HG02885 (cell line): ENCODE results near the gene DNAJC30.

Source experiments
- ATAC-seq: cut with Tn5 transposase; IDR thresholded peaks from one replicate; pipeline ENCODE4 v1.9.1; 2021; ENCODE audit warnings: mild to moderate bottlenecking; ENCODE audit not compliant: unreplicated experiment, poor library complexity

The DNAJC30 gene

DNA sequence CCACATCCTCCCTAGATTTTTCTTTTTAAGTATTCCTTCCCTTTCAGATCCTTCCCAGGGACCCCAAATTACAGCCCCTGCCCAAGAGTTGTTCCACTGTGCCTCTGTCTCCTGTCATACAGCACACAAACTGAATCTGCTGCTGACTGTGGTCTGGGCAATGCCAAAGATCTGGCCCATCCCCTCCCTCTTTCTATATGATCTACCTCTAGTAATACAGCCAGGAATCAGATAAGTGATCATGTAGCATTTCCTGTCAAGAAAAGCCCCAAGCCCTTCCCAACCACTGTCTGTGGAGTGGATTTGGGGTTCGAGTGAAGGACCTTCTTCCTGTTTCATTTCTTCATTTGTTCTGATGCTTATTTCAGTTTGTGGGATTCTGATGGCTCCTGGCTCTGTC lies 29.5 kb upstream of the DNAJC30 start:
- no peak for ATAC-seq

DNA sequence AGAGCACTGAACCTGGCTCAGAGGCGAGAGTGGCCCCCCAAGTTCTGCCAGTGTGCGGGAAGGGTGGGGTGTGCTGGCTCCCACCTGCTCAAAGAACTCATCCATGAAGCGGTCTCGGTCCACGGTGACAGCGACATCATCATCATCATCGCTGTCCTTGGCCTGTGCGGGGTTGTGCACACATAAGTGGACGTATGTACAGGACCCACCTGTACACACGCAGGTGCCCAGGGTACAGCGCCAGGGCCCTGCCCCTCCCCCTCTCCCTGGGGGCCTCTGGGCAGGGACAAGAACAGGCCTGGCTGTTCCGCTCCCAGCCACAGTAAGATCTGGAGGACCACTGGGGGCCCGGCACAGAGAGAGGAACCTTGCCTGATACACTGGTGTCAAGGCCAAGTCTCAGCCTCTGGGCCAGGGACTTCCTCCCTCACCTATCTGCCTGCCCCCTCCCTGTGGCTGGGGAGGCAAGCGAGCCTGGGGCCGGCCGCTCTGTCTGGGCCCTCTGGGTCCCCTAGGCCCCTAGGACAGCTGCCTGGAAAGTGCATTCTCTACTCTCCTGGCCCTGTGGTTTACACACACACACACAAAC lies 25.8 kb upstream of the DNAJC30 start:
- ATAC-seq: no peak

DNA sequence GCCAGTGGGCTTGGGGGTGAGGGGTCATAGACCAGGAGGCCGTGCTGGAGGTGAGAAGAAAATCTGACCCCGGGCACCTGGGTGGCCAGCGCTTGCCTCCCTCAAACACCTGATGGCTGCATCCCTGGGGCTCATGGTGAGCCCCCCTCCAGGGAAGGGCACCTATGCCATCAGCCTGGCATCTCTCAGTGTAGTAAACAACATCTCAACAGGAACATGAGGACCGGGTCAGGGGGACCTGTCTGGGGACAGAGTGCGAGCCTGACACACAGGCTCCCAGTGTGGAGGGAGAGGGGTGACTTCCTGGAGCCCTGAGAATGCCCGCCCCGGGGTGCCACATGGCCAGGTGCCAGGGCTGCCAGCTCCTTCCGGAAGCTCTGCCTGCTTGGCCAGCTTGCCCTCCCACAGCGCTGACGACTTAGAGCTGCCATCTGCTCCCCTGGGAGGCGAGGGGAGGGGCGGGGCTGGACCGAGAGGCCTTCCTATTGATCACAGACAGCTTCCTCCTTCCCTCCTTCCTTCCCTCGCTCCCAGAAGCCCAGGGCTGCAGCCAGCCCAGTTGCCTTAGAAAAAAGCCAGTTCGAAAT lies 23.9 kb upstream of the DNAJC30 start:
- ATAC-seq: no peak

DNA sequence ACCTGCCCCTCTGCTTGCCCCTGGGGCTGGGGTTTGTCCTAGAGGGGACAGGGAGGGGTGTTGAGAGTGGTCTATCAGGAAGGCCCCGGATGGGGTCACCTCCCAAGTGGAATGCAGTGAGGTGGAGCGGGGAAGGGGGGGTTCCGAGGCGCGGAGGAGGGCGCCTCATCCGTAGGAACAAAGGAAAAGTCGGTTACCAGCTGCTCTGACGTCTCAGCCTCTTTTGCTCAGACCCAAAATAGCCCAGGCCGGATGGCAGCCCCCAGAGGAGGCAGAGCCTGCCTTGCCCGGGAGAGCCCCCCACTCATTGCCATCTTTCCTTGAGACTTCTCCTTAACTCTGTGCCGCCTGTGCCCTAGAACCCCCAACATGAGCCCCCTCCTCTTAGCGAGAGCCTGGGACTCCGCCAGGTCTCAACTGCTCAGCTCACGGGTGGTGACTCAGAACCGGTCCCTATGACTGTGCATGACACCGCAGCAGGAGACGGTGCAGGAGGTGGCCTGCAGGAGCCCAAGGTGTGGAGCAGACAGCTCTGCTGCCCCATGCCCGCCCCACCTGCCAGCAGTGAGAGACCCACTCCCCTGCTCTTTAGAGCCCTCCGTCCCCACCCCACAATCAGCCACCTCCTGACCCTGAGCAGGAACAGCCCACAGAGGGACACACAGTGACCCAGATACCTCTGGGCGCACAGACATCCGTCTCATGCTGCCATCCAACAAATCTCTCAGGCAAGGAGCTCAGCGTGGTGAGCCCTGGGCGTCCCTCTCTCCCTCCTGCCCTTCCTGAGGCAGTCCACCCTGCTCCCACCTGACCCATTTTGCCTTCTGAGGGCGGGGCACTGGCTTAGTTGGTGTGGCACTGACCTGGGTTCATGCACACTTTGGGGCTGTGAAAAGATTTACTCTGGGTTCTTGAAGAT lies 23.1 kb upstream of the DNAJC30 start:
- ATAC-seq: no peak

DNA sequence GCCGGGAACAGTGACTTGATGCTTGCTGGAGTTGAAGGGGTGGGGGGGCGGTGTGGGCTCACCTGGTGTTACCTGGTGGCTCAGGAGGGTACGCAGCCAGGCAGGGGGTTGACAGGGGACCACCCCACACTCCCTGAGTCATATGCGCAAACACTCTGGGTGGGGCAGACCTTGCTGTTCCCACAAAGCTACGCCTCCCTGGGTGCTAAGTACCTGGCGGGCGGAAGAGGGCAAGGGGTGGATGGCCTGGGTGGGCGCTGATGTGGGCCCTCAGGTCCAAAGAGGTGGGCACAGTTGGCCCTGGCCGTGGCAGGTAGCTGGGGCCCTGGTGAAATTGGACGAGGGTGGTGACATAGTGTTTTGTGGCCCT lies 22.3 kb upstream of the DNAJC30 start:
- ATAC-seq: no peak

DNA sequence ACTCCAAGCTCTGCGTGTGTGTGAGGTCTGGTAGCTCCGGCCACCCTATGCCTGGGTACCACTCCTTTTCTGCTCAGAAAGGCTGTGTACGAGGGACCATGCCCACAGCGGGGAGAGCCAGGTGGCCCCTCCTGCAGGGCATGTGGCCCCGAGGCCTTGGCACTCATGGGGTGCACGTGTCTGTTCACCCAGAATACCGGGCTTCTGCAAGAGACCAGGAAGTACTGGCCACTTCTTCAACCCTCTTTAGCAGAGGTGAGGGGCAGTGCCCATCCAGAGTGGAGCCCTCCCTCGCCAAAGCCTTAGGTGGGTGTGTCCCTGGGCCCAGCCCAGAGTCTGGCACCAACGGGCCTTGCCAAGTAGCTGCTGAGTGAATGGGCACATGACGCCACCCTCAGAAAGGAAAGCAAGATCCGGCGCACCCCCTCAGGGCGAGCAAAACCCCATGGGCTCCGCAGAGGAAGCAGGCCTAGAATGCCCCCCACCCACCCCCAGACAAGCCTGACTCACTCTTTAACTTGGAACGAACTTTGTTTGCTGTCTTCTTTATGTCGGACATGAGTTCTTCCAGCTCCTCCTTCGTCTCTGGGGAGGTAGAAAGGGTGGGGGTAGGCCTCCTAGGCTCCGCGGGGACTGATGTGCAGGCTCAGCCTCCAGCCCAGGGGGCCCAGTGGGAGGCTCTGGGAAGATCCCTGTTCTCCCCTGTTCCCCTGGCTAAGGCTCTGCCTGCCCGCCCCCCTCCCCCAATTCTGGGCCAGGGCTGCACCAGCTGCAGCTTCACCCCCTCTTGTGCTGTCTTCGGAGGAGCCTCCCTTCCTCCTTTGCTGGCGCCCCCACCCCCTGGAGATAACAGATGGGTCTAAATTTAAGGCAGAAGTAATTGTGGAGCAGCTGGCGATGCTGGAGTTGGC lies 21.6 kb upstream of the DNAJC30 start:
- no peak for ATAC-seq

DNA sequence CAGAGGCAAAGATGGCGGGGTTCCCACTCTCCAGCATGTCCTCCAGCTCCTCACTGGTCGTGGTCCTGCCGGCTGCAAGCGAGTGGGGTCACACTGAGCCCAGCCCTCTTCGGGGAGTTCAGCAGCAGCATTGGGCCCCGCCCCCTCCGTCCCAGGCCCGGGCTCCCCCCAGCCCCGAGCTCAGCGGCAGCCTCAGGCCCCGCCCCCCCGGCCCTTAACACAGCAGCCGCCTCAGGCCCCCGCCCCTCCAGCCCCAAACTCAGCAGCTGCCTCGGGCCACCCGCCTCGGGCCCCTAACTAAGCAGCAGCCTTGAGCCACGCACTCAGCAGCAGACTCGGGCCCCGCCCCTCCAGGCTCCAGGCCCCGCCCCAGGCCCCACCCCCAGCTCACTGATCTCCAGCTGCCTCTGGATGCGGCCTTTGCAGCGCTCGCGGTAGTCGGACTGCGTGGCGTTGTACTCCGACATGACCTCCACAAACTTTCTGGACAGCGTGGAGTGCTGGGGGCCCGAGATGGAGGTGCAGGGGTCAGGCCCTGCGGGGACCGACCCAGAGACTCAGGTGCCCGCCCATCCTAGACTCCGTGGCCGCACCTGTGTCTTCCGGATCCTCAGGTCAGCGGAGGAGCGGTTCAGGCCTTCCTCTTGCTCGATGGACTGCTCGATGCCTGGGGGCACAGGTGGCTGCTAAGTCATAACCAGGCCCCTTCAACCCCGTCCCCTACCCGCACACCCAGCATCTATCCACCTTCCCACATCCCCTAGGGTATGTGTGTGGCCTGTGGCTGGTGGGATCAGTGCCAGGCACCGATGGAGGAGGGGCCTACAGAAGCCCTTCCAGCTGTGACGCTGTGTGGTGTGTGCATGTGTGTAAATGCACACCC lies 20.7 kb upstream of the DNAJC30 start:
- ATAC-seq: no peak

DNA sequence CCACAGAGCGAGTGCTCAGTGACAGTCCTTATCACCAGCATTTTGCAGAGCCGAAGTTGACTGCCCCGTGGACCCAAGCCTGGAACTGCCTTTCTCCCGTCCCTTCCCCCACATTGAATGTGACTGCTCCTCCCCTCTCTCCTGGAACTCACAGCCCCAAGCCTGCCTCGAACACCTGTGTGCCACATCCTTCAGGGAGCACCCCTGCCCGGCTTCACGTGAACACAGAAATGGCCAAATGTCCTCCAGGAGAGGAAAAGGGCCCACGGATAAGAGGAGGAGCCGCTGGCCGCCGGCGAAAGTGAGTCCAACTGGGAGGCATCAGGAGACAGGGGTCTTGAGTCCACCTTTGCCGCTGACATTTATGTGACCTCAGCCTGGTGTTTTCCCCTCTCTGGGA lies 20.0 kb upstream of the DNAJC30 start:
- no peak for ATAC-seq

DNA sequence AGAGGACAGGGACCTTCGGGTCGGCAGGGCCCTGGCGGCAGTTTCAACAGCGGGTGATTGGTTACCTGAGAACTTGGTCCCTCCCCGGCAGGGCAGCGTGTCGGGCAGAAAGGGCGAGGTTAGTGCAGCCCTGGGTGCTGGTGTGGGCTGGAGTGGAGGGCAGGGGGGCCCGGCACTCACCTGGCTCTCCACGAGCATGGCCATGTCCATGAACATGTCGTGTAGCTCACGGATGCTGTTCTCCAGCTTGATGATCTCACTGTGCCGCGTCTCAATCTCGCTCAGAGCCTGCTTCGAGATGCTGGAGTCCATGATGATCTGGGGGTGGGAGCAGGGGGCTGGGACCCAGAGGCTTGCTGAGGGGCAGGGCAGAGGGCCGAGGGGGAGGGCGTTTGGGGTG lies 19.4 kb upstream of the DNAJC30 start:
- no peak for ATAC-seq

DNA sequence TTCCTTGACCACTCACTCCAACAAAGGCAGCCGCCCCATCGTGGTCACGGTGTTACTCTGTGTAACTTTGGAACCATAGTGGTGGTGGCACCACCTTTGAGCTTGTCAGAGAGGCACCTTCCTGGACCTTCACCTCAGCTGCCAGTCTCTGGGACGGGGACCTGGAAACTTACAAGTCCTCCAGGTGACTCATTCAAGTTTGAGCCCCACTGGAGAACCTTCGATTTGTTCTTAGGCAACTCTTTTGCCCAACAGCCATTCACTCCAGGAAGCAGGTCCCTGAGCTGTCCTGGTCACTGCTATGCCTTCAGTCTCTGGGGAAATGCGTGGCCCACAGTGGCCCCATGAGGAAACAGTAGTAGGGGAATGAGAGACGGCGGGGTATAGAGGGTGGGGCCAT lies 19.0 kb upstream of the DNAJC30 start:
- ATAC-seq: no peak

DNA sequence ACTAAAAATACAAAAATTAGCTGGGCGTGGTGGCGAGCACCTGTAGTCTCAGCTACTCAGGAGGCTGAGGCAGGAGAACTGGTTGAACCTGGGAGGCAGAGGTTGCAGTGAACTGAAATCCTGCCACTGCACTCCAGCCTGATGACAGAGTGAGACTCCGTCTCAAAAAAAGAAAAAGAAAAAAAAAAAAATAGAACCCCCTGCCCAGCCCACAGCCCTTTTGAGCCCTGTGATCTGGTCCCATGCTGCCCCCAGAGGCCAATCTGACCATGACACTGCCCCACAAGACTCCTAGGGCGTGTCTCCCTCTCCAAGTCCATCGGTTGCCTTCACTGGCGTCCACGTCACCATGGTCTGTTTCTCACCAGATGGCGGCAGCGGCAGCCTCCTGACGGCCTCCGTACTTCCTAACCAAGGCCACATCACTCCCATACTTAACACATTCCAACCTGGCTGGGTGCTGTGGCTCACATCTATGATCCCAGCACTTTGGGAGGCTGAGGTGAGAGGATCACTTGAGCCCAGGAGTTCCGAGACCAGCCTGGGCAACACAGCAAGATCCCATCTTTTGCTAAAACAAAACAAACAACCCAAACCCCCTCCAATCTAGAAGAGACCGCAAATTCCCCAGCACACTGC lies 18.2 kb upstream of the DNAJC30 start:
- peak; percentile 44 for ATAC-seq

DNA sequence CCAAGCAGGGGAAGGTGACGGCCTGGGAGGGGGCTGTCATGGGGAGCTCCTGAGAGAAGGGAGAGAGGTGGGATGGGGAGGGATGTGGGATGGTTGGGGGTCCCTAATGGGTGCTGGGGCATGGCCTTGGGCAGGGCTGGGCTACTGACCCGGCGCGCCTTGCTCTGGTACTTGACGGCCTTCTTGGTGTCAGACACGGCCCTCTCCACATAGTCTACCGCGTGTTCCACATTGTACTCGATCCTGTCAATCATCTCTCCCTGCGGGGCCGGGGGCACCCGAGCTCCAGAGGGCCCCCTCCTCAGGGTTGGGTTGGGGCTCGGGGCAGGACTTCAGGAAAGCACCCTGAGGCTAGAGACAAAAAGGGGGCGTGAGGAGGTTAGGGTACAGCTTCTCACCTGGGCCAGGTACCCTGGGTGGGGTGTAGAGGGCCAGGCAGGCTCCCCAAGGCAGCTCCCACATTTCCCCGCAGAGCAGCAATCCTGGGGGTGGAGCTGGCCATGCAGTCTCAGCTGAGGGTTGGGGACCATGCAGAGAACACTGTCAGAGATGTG lies 17.4 kb upstream of the DNAJC30 start:
- ATAC-seq: no peak

DNA sequence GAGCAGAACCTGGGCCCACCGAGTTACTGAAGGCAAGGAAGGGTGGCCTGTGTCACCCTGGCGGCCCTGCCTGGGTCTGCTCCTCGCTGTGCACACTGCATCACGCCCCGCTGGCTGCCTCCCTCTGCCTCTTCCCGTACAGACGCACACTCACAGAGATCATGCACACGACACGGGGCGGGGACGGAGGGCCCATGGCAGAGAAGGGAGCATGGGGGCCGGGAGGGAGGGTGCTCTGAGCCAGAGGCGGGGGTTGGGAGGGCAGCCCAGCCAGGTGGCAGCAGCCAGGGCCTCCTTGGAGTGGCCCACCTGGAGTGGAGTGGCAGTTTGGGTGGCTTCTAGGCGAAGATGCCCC lies 16.8 kb upstream of the DNAJC30 start:
- no peak for ATAC-seq

DNA sequence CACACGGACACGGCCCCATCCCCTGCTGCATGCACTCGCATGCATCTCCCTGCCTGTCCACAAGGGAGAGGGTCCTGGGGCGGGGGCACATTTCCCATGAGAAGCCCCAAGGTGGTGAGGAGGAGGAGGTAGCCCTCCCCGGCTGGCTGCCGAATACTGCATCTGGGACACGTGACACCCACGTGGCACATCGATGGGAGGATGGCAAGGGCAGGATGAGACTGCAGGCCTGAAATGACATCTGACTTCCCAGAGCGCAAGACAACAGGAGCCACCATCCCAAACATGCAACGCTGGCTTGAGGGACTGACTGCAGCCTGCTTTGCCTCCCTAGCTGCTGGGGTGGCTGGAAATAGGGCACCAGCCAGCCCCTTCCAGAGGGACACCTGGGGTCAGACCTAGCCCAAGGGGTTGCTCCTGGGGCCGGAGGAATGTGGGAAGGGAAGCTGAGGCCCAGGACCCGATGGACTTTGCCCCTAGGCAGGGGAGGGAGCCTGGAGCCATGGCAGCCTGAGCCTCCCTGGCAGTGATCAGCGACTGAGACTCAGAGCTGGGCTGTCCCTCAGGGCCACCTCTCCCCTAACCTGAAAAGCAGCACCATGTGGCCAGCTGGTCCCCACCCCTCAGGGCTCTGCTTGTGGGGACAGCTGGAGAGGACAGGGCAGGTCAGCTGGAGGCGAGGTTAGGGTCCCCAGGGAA lies 16.3 kb upstream of the DNAJC30 start:
- ATAC-seq: no peak

DNA sequence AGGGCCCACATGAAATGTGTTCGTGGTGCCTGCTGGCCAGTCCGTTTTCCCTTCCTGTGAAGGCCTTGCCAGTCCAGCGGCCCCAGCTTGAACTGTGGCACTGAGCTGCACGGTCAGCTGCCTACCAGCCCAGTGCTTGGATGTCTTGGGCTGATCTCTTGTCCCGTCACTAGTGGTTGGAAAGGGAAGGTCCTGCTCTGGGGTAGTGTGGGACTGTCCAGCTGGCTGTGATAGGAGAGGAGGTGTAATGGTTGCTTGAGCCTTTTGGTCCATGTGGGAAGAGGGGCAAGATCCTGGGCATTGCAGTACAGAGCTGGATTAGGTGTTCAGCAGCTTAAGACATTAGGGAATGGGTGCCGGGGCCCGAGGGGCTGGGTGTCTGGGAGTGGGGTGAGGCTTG lies 15.2 kb upstream of the DNAJC30 start:
- ATAC-seq: no peak

DNA sequence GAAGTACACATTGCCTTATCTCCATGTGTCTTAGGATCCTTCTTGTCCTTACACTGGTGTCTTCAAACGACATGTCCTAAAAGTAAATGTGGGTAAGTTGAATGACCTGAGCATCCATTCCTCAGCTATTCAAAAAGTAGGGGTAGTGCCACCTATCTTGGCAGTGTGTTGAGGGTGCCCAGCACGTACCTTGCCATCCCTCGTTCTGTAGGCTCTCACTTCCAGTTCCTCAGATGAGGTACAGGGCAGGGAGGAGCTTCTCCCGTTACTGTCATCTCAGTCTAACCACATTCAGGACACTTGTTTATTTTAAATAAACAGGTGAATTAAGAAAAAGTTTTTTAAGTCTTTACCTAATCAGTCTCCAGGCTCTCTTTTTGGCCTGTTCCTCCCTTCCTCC lies 13.1 kb upstream of the DNAJC30 start:
- no peak for ATAC-seq

DNA sequence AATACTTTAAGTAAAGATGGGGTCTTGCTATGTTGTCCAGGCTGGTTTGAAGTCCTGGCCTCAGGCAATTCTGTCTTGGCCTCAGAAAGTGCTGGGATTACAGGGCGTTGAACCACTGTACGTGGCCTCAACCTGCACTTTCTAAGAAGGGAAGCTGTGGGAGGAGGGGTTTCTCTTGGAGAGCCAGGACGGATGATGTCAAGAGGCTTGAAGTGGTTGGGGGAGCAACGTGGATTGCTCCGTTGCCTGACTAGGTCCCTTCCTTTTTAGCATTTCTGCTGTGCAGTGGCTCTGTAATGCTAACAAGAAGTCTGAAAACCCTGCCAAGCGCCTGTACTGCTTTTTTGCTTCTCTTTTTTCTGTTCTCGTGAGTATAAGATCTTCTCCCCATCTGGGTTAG lies 7.4 kb upstream of the DNAJC30 start:
- no peak for ATAC-seq

DNA sequence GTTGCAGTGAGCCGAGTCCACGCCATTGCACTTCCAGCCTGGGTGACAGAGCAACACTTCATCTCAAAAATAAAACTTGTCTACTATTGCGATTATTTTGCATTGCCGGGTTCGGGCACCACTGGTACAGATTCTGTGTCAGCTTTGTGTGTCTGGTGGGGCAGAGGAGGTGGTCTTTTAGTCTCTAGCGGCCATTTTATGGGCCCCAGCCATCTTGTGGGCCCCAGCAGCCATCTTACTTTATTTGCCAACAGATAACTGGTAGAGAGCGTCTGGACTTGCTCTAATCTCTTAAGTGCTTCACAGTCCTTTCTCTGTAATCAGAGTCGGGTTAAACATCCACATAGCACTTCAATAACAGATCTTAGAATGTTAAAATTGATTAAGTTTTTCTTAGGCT lies 5.0 kb upstream of the DNAJC30 start:
- no peak for ATAC-seq
